Measurements from ENCODE around the gene WNT7B.

GRCh38 chr22:45885941-45886395 lies 91.0 kb downstream of the WNT7B start:
- TF ChIP-seq POLR2AphosphoS5 (IDR thresholded peaks at IDR 0.05; ENCODE audit: borderline replicate concordance, low read depth, low read length) (no peak), EZH2 (IDR thresholded peaks at IDR 0.05) (no peak)
